ENCODE data around the gene SLCO2B1. TPM values are rescaled to one million over a fixed set of nuclear protein-coding genes. Genes with fewer than 3 reads are reported as not detected.
A peak's percentile ranks its signal among the peaks of the same experiment; 100 is the strongest.

SLCO2B1 gene
- total RNA-seq, 6 donors from 2014 or later, result 86.2 to 366 (median 193) TPM

GRCh38 chr11:75242722-75243600 lies 92.1 kb downstream of the SLCO2B1 start:
- no peak overlapping the region for H3K27ac ChIP-seq
- no peaks in the 10 kb centered on the region for H3K36me3 ChIP-seq
- WGBS, 2 donors, result 82 to 84% methylated on average over 16 of the region's 16 CpGs
- H3K4me3 ChIP-seq, result no peak overlapping the region
- H3K4me1 ChIP-seq, result peaks cover 9 to 26% (median 17%) of the 10 kb centered on the region in 4 donors
- H3K27me3 ChIP-seq, result peaks cover 0 to 34% (median 16%) of the 10 kb centered on the region in 4 donors
- H3K9me3 ChIP-seq, result no peaks in the 10 kb centered on the region
- ATAC-seq (ENCODE audit: low FRiP score in 2 of 2) (no peak), DNase-seq (no peak)
- no peak for TF ChIP-seq POLR2AphosphoS5 (IDR thresholded peaks at IDR 0.05)
- TF ChIP-seq, protein P1, sequence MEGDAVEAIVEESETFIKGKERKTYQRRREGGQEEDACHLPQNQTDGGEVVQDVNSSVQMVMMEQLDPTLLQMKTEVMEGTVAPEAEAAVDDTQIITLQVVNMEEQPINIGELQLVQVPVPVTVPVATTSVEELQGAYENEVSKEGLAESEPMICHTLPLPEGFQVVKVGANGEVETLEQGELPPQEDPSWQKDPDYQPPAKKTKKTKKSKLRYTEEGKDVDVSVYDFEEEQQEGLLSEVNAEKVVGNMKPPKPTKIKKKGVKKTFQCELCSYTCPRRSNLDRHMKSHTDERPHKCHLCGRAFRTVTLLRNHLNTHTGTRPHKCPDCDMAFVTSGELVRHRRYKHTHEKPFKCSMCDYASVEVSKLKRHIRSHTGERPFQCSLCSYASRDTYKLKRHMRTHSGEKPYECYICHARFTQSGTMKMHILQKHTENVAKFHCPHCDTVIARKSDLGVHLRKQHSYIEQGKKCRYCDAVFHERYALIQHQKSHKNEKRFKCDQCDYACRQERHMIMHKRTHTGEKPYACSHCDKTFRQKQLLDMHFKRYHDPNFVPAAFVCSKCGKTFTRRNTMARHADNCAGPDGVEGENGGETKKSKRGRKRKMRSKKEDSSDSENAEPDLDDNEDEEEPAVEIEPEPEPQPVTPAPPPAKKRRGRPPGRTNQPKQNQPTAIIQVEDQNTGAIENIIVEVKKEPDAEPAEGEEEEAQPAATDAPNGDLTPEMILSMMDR (IDR thresholded peaks at IDR 0.05), result no peak
- no peak for TF ChIP-seq EP300 (IDR thresholded peaks at IDR 0.05)
- no peak for TF ChIP-seq POLR2A (IDR thresholded peaks at IDR 0.05)

- H3K27ac ChIP-seq, result no peak overlapping the region
- DNase-seq (peak in 1 of 2 donors; percentile 17), ATAC-seq (ENCODE audit: low FRiP score in 2 of 2) (no peak)
- peaks cover 0 to 34% (median 16%) of the 10 kb centered on the region in 4 donors for H3K27me3 ChIP-seq
- no peaks in the 10 kb centered on the region for H3K36me3 ChIP-seq
- no peak overlapping the region for H3K4me3 ChIP-seq
- H3K9me3 ChIP-seq, result no peaks in the 10 kb centered on the region
- peaks cover 12 to 33% (median 17%) of the 10 kb centered on the region in 4 donors for H3K4me1 ChIP-seq
- TF ChIP-seq POLR2AphosphoS5 (IDR thresholded peaks at IDR 0.05) (no peak), POLR2A (IDR thresholded peaks at IDR 0.05) (no peak)
- WGBS, 2 donors, result 68 to 73% methylated on average over 10 of the region's 10 CpGs
Measured at GRCh38 chr11:75244052-75244814, 93.3 kb downstream of the SLCO2B1 start.

GRCh38 chr11:75245356-75246005 lies 94.6 kb downstream of the SLCO2B1 start:
- Histone ChIP-seq H3K36me3 (no peaks in the 10 kb centered on the region), H3K4me3 (no peak overlapping the region), H3K9me3 (no peaks in the 10 kb centered on the region), H3K27ac (no peak overlapping the region), H3K4me1 (peaks cover 7 to 27% (median 13%) of the 10 kb centered on the region in 4 donors), H3K27me3 (peaks cover 0 to 23% (median 11%) of the 10 kb centered on the region in 4 donors)
- peak in 1 of 2 donors; percentile 8 for DNase-seq
- ATAC-seq (ENCODE audit: low FRiP score in 2 of 2), result no peak
- 71 to 80% methylated on average over 5 of the region's 5 CpGs for WGBS, 2 donors
- no peak for TF ChIP-seq EP300 (IDR thresholded peaks at IDR 0.05)
- TF ChIP-seq POLR2AphosphoS5 (IDR thresholded peaks at IDR 0.05), result no peak
- TF ChIP-seq POLR2A (IDR thresholded peaks at IDR 0.05), result no peak
- TF ChIP-seq, protein P1 (IDR thresholded peaks at IDR 0.05), result no peak

- Histone ChIP-seq H3K9me3 (no peaks in the 10 kb centered on the region), H3K4me3 (no peak overlapping the region), H3K36me3 (no peaks in the 10 kb centered on the region), H3K4me1 (peaks cover 3 to 21% (median 7%) of the 10 kb centered on the region in 4 donors), H3K27ac (no peak overlapping the region), H3K27me3 (peaks cover 0 to 17% (median 8%) of the 10 kb centered on the region in 4 donors)
- WGBS, 2 donors, result 58 to 68% methylated on average over 6 to 7 of the region's 7 CpGs
- DNase-seq (no peak), ATAC-seq (ENCODE audit: low FRiP score in 2 of 2) (no peak)
- TF ChIP-seq POLR2A (IDR thresholded peaks at IDR 0.05), result no peak
Measured at GRCh38 chr11:75246006-75246670, 95.2 kb downstream of the SLCO2B1 start.

- WGBS, 2 donors, result 79 to 83% methylated on average over 3 to 11 of the region's 11 CpGs
- ATAC-seq (ENCODE audit: low FRiP score in 2 of 2), result no peak
- TF ChIP-seq POLR2A (IDR thresholded peaks at IDR 0.05), result no peak
- TF ChIP-seq, protein P1 (IDR thresholded peaks at IDR 0.05), result no peak
- TF ChIP-seq EP300 (IDR thresholded peaks at IDR 0.05), result no peak
- Histone ChIP-seq H3K4me3 (no peak overlapping the region), H3K27me3 (peaks cover 0 to 15% (median 6%) of the 10 kb centered on the region in 4 donors), H3K27ac (no peak overlapping the region), H3K9me3 (no peaks in the 10 kb centered on the region), H3K36me3 (no peaks in the 10 kb centered on the region), H3K4me1 (peaks cover 3 to 14% (median 5%) of the 10 kb centered on the region in 4 donors)
- no peak for DNase-seq
Measured at GRCh38 chr11:75246671-75247350, 95.9 kb downstream of the SLCO2B1 start.

Data from upper lobe of left lung (tissue), 6 donors.